ENCODE data around the gene SPAG17. TPM values are rescaled to one million over a fixed set of nuclear protein-coding genes. Genes with fewer than 3 reads are reported as not detected.

SPAG17 gene
- total RNA-seq, 1 donor from 2014 or later, result 1.2 TPM

GRCh38 chr1:118093017-118093416 lies 92.0 kb downstream of the SPAG17 start:
- no peak overlapping the region for H3K4me3 ChIP-seq (ENCODE audit: low read depth, low read length)
- no peak for TF ChIP-seq CTCF (conservative IDR thresholded peaks at IDR 0.05; ENCODE audit: low read depth, low read length)
- no peak for DNase-seq (ENCODE audit: low read depth)

GRCh38 chr1:118090130-118090529 lies 94.9 kb downstream of the SPAG17 start:
- H3K4me3 ChIP-seq (ENCODE audit: low read depth, low read length), result no peak overlapping the region
- no peak for DNase-seq (ENCODE audit: low read depth)
- TF ChIP-seq CTCF (conservative IDR thresholded peaks at IDR 0.05; ENCODE audit: low read depth, low read length), result no peak

- H3K4me3 ChIP-seq (ENCODE audit: low read depth, low read length), result no peak overlapping the region
- no peak for TF ChIP-seq CTCF (conservative IDR thresholded peaks at IDR 0.05; ENCODE audit: low read depth, low read length)
- no peak for DNase-seq (ENCODE audit: low read depth)
Observed at GRCh38 chr1:118085365-118085764, 99.7 kb downstream of the SPAG17 start.

- no peak for DNase-seq (ENCODE audit: low read depth)
- H3K4me3 ChIP-seq (ENCODE audit: low read depth, low read length), result no peak overlapping the region
- no peak for TF ChIP-seq CTCF (conservative IDR thresholded peaks at IDR 0.05; ENCODE audit: low read depth, low read length)
Observed at GRCh38 chr1:118084400-118084799, 100.6 kb downstream of the SPAG17 start.

GRCh38 chr1:118082984-118083383 lies 102.0 kb downstream of the SPAG17 start:
- TF ChIP-seq CTCF (conservative IDR thresholded peaks at IDR 0.05; ENCODE audit: low read depth, low read length), result no peak
- no peak overlapping the region for H3K4me3 ChIP-seq (ENCODE audit: low read depth, low read length)
- DNase-seq (ENCODE audit: low read depth), result no peak

- no peak overlapping the region for H3K4me3 ChIP-seq (ENCODE audit: low read depth, low read length)
- TF ChIP-seq CTCF (conservative IDR thresholded peaks at IDR 0.05; ENCODE audit: low read depth, low read length), result no peak
- DNase-seq (ENCODE audit: low read depth), result no peak
Observed at GRCh38 chr1:118081387-118081786, 103.6 kb downstream of the SPAG17 start.

GRCh38 chr1:118077331-118078045 lies 107.5 kb downstream of the SPAG17 start:
- DNase-seq (ENCODE audit: low read depth), result no peak
- no peak overlapping the region for H3K4me3 ChIP-seq (ENCODE audit: low read depth, low read length)
- TF ChIP-seq CTCF (conservative IDR thresholded peaks at IDR 0.05; ENCODE audit: low read depth, low read length), result peak; percentile 67

Data from epithelial cell of proximal tubule (primary cell).